ENCODE results near the gene RFX2. TPM values are rescaled to one million over a fixed set of nuclear protein-coding genes. Genes with fewer than 3 reads are reported as not detected.
"Not testable (repeated sequence)": the region's sequence is repeated elsewhere in the genome, so short reads cannot be mapped to it uniquely, and the experiment has no call there.

The RFX2 gene
- total RNA-seq, 1 donor from 2014 or later = 4.0 TPM

- DNase-seq (ENCODE audit: low spot score); intact Hi-C loops (cut with DNase I): not testable (repeated sequence)
These were observed 3.5 kb downstream of the RFX2 start for GRCh38 chr19:6106643-6107294.

- intact Hi-C loops (cut with DNase I) = no loop called here
- no peak for DNase-seq (ENCODE audit: low spot score)
These were observed 4.9 kb downstream of the RFX2 start for GRCh38 chr19:6105444-6105843.

GRCh38 chr19:6103894-6104293, 6.4 kb downstream of the RFX2 start:
- intact Hi-C loops (cut with DNase I) = loop anchor here (5.0 kb wide), 1 partner anchor 47 kb away; no protein-coding TSS in a partner anchor
- DNase-seq (ENCODE audit: low spot score) = no peak

GRCh38 chr19:6103217-6103644, 7.1 kb downstream of the RFX2 start:
- DNase-seq (ENCODE audit: low spot score) = peak; percentile 81
- intact Hi-C loops (cut with DNase I) = loop anchor here (5.0 kb wide), 1 partner anchor 46 kb away; no protein-coding TSS in a partner anchor

- intact Hi-C loops (cut with DNase I) = loop anchor here (5.0 kb wide), 1 partner anchor 45 kb away; no protein-coding TSS in a partner anchor
- no peak for DNase-seq (ENCODE audit: low spot score)
These were observed 8.3 kb downstream of the RFX2 start for GRCh38 chr19:6101991-6102390.

GRCh38 chr19:6101291-6101825, 8.9 kb downstream of the RFX2 start:
- intact Hi-C loops (cut with DNase I) = loop anchor here (5.0 kb wide), 1 partner anchor 44 kb away; no protein-coding TSS in a partner anchor
- DNase-seq (ENCODE audit: low spot score) = no peak

GRCh38 chr19:6100284-6100915, 9.9 kb downstream of the RFX2 start:
- intact Hi-C loops (cut with DNase I) = loop anchor here (5.0 kb wide), 1 partner anchor 43 kb away; no protein-coding TSS in a partner anchor
- peak; percentile 82 for DNase-seq (ENCODE audit: low spot score)

GRCh38 chr19:6099599-6099998, 10.7 kb downstream of the RFX2 start:
- DNase-seq (ENCODE audit: low spot score) = no peak
- intact Hi-C loops (cut with DNase I) = no loop called here

- no peak for DNase-seq (ENCODE audit: low spot score)
- intact Hi-C loops (cut with DNase I) = no loop called here
These were observed 11.3 kb downstream of the RFX2 start for GRCh38 chr19:6099033-6099432.

GRCh38 chr19:6098574-6098973, 11.7 kb downstream of the RFX2 start:
- no peak for DNase-seq (ENCODE audit: low spot score)
- intact Hi-C loops (cut with DNase I) = no loop called here

- intact Hi-C loops (cut with DNase I) = no loop called here
- DNase-seq (ENCODE audit: low spot score) = no peak
These were observed 12.4 kb downstream of the RFX2 start for GRCh38 chr19:6097911-6098310.

- intact Hi-C loops (cut with DNase I) = no loop called here
- no peak for DNase-seq (ENCODE audit: low spot score)
These were observed 14.5 kb downstream of the RFX2 start for GRCh38 chr19:6095760-6096159.

- intact Hi-C loops (cut with DNase I) = no loop called here
- DNase-seq (ENCODE audit: low spot score) = peak; percentile 81
These were observed 17.7 kb downstream of the RFX2 start for GRCh38 chr19:6092329-6093286.

- no peak for DNase-seq (ENCODE audit: low spot score)
- intact Hi-C loops (cut with DNase I) = no loop called here
These were observed 18.5 kb downstream of the RFX2 start for GRCh38 chr19:6091771-6092291.

GRCh38 chr19:6090634-6091033, 19.7 kb downstream of the RFX2 start:
- intact Hi-C loops (cut with DNase I) = no loop called here
- no peak for DNase-seq (ENCODE audit: low spot score)

GRCh38 chr19:6088602-6089049, 21.7 kb downstream of the RFX2 start:
- intact Hi-C loops (cut with DNase I) = no loop called here

GRCh38 chr19:6087074-6087571, 23.2 kb downstream of the RFX2 start:
- intact Hi-C loops (cut with DNase I) = no loop called here
- no peak for DNase-seq (ENCODE audit: low spot score)

More at GRCh38 chr19:6088602-6089049, 21.7 kb downstream of the RFX2 start:
- no peak for DNase-seq (ENCODE audit: low spot score)

- intact Hi-C loops (cut with DNase I) = no loop called here
- DNase-seq (ENCODE audit: low spot score) = no peak
These were observed 24.1 kb downstream of the RFX2 start for GRCh38 chr19:6086068-6086788.

GRCh38 chr19:6084821-6085220, 25.5 kb downstream of the RFX2 start:
- intact Hi-C loops (cut with DNase I) = no loop called here
- DNase-seq (ENCODE audit: low spot score) = no peak
